DMS79 (cell line): ENCODE measurements around the gene DAPP1.

Source experiments
- DNase-seq: peaks from one replicate; lab custom pipeline; 2025; lab: John Stamatoyannopoulos, UW

Gene DAPP1

GRCh38 chr4:99855678-99856077 lies 39.1 kb downstream of the DAPP1 start:
- no peak for DNase-seq

GRCh38 chr4:99856166-99856565 lies 39.5 kb downstream of the DAPP1 start:
- DNase-seq, result no peak

GRCh38 chr4:99857307-99857706 lies 40.7 kb downstream of the DAPP1 start:
- DNase-seq, result no peak

- no peak for DNase-seq
These were observed 43.0 kb downstream of the DAPP1 start for GRCh38 chr4:99859618-99860017.

- no peak for DNase-seq
These were observed 43.9 kb downstream of the DAPP1 start for GRCh38 chr4:99860521-99860920.

GRCh38 chr4:99861120-99861905 lies 44.7 kb downstream of the DAPP1 start:
- no peak for DNase-seq

- no peak for DNase-seq
These were observed 47.2 kb downstream of the DAPP1 start for GRCh38 chr4:99863804-99864203.

- DNase-seq, result no peak
These were observed 51.5 kb downstream of the DAPP1 start for GRCh38 chr4:99868126-99868596.

- no peak for DNase-seq
These were observed 55.9 kb downstream of the DAPP1 start for GRCh38 chr4:99872570-99872969.

GRCh38 chr4:99875071-99875470 lies 58.4 kb downstream of the DAPP1 start:
- no peak for DNase-seq

- no peak for DNase-seq
These were observed 60.3 kb downstream of the DAPP1 start for GRCh38 chr4:99876946-99877345.

- no peak for DNase-seq
These were observed 62.0 kb downstream of the DAPP1 start for GRCh38 chr4:99878604-99879003.

GRCh38 chr4:99879458-99879857 lies 62.8 kb downstream of the DAPP1 start:
- no peak for DNase-seq

- no peak for DNase-seq
These were observed 68.5 kb downstream of the DAPP1 start for GRCh38 chr4:99885063-99885664.

- DNase-seq, result no peak
These were observed 69.1 kb downstream of the DAPP1 start for GRCh38 chr4:99885687-99886086.

- no peak for DNase-seq
These were observed 69.5 kb downstream of the DAPP1 start for GRCh38 chr4:99886146-99886545.

GRCh38 chr4:99887837-99888236 lies 71.2 kb downstream of the DAPP1 start:
- DNase-seq, result no peak

- DNase-seq, result no peak
These were observed 74.7 kb downstream of the DAPP1 start for GRCh38 chr4:99891351-99891750.

- DNase-seq, result no peak
These were observed 76.4 kb downstream of the DAPP1 start for GRCh38 chr4:99893029-99893428.

GRCh38 chr4:99893839-99894160 lies 77.2 kb downstream of the DAPP1 start:
- DNase-seq, result no peak

- DNase-seq, result peak; percentile 52
These were observed 77.8 kb downstream of the DAPP1 start, which contains the start of gene LAMTOR3 for GRCh38 chr4:99894161-99894997. TSS of gene LAMTOR3 (minus strand) at chr4:99894427. CDS start at chr4:99893963, 464 bp downstream.

GRCh38 chr4:99894998-99895397 lies 78.4 kb downstream of the DAPP1 start:
- DNase-seq, result no peak

- no peak for DNase-seq
These were observed 98.8 kb downstream of the DAPP1 start for GRCh38 chr4:99915449-99915848.
